GM10847 (cell line): ENCODE results near the gene FAT3.

Source experiments
- POLR2A ChIP-seq: IDR thresholded peaks from 2 replicates; pipeline ENCODE4 v1.6.1; 2011; ENCODE audit not compliant: insufficient read length; ENCODE audit errors: extremely low read depth

The FAT3 gene

GRCh38 chr11:92224054-92224406 lies 588 bp upstream of the FAT3 start:
- no peak for TF ChIP-seq POLR2A

- TF ChIP-seq POLR2A: no peak
These were observed 528 bp downstream of the FAT3 start for GRCh38 chr11:92225125-92225567.

DNA sequence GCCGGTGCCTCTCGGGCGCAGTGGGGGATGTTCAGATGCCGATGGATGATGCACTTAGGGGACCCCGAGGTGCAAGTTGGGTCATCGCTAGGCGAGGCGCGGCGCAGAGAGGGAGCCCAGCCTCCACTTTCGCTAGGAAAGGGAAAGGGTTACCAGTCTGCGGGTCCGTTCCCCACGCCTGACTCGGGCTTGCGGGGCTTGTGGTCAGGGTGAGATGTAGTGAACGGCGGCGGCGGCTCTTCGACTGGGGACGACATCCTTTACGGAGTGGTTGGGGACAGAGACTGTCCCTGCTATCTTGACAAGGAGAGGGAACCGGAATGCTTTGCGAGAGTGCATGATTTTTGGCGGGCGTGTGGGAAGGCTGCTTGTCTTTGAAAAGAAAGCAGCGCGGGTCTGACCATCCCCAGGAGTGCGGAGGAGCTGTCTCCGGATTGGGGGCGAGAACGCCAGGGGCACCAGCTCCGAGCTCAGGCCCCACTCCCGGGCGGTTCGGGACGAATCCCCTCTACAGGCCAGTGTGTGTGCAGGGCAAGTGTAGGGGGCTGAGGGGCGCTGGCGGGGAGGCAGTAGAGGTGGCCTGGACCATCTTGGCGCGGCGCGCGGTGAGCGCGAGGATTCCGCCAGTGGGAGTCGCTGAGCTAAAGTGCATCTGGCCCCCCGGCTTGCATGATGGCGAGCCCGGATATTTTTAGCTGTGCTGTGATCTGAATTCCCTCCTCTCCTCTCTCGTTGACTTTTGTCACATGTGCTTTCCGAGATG lies 1.1 kb downstream of the FAT3 start:
- no peak for TF ChIP-seq POLR2A

DNA sequence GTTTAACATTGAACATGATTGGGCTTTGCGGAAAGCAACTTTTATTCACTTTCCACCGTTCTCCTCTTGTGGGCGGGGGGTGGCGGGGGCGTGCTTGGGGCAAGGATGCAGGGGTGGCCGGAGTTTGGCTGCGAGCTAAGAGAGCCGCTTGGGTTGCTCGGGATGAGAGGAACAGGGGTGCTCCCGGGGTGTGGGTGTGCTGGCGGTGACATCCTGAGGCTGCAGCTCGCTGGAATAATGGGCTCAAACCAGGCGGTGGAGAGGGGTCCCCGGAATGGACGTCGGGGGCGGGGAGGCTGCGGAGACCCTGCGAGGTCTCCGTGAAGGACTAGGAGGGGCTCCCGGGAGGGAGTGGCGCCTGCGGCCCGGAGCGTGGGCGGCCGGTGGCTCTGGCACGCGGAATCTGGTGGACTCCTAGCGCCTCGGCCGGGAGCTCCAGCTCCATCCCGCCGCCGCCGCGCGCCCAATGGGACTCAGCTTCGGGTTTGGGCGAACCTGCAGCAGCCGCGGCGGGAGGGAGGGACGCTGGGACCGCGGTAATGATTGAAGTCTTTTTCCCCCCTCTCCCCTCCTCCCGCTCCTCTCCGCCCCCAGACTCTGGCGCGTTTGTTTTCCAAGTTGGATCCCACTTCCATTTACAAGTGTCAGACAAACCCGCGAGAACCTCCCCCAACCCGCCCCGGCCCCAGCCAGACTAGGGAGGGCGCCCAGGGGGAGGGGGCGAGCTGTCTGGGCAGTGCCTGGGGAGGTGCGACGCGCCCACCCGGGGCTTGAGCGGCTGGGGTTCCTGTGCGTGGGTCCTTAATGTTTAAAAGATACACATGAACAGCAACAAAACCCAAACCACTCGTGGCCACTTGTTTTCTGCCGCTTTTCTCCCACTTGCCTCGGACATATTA lies 2.0 kb downstream of the FAT3 start:
- TF ChIP-seq POLR2A: no peak

- TF ChIP-seq POLR2A: no peak
These were observed 2.7 kb downstream of the FAT3 start for GRCh38 chr11:92227230-92227814.

DNA sequence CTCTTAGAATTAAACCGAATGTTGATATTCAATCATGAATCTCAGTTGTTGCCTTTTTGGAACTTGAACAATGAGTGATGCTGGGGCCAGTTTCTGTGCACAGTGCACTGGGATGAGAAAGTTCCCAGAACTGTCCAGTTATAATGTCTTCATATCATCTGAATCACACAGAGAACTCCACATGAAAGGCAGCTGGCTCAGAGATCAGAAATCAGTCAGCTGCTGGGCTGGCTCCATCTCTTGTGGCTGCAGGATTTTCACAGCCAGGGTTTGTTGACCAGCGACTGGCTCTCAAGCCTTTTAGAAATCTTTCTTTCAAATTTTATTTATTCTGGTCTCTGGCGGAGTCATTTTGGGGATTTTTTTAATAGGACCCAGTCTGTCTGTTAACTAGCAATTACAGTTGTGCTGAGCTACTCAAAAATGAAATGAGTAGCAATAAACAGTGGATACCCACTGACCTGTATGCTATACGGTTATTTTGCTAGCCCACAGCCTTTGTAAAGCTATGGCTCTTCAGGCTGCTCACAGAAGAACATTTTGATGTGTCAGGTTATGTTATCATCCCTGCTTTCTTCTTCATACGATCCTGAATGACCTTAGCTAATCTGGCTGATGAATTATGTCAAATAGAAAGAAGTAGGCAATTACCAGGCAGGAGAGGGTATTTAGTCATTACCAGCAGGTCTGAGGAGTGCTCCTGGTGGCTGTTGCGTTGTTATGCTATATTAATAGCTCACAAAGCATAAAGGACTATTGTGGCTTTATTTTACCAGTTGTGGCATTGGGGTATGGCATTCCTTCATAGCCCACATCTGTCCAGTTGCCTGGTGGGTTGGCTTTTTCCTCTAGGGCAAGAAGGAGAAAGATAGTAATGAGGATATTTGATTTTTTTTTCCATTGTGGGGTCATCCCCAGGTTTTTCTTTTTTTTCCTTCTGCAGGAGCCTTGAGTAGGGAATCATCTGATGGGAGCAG lies 3.6 kb downstream of the FAT3 start:
- TF ChIP-seq POLR2A: no peak

DNA sequence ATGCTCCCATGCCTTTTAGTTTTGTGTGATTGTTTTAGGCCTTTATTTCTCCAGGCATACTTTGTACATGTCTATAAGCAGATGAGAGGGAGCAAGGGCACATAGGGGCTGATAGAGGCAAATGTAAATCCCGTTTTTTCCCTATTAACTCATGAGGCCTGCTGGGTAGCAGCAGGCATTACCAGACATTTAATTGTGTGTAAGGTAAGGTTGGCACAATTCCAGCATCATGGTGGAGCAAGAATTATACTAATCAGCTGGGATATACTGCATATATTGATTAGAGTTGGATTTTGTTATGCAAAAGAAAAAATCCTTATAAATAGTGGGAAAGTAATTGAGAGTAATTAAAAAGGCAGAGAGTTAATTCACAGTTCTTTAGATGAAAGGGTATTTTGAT lies 12.2 kb downstream of the FAT3 start:
- no peak for TF ChIP-seq POLR2A

DNA sequence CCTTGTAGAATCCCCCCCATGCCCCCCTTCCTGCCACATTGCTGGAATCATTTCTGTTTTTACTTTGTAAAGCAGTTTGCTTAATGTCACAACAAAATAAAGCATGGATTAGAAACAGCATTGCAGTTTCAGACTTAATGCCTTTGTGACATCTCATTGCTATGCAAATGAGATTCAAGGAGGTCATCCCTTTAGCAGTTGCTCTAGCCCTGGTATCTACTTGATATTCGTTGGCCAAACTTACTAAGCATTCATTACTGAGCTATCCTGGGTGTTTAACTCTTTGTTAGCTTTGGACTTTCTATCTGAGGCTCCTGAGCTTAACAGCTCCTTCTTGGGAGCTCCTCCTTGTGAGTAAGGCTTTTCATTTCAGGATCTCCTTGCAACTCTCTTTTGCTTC lies 16.3 kb downstream of the FAT3 start:
- TF ChIP-seq POLR2A: no peak

- TF ChIP-seq POLR2A: no peak
These were observed 21.2 kb downstream of the FAT3 start for GRCh38 chr11:92245700-92246271.

DNA sequence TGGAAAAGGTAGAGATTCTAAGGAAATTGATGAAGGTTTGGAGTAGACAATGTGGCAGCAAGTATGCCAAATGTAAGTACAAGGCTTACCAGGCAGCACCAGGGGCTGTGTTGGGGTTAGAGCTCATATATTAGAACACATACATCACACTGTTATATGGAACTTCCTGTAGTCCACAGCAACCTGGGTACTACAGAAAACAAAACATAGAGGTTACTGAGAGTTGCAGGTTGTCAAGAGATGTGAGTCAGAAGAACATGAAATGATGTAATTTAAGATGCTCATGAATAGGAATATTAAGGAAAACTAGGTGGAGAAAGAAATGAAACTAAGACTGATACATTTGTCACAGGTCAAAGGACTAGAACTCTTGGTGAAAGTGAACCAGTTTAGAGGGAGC lies 22.0 kb downstream of the FAT3 start:
- no peak for TF ChIP-seq POLR2A

DNA sequence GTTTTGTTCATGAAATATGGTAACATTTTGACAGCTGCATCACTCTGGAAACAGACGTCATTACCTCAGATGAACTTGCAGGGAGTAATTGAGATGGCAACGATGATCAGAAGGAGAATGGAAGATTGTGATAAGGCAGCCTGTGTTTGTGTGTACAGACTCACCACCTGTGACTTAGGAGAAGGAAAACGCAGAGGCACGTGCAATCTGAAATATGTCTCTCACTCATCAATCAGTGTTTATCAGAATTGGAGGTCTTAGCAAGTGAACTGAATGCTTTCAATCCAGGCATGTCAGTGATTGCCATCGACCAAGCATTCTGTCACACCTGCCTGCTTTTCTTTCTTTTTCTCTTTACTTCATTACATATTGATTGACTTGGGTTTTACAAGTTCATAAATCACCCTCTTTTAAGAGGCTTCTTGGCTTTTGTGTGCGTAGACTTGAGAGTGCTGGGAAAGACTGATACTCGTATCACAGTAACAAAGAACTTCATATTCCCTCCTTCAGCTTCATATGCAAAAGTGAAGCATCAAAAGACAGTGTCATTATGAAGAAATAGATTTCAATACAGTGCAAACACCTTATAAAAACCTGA lies 24.6 kb downstream of the FAT3 start:
- no peak for TF ChIP-seq POLR2A

GRCh38 chr11:92251980-92252379 lies 27.4 kb downstream of the FAT3 start:
- no peak for TF ChIP-seq POLR2A

DNA sequence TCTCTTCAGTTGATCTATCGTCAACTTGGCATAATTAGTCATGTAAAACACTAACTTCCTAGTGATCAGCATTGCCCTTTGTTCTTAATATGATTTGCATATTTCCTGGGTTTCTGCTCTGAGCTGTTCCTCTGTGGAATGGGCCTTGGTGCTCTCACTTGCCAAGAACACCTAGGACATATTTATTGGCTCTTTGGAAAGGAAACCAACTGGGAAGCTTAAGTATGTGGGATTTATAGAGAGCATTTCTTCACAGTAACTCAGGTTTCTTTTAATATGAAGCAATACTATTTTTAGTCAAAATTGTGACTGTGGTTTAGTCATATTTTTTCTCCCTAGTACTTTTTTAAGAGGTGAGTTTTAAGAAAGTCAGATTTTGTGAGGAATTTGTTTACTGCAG lies 28.8 kb downstream of the FAT3 start:
- no peak for TF ChIP-seq POLR2A

- no peak for TF ChIP-seq POLR2A
These were observed 29.3 kb downstream of the FAT3 start for GRCh38 chr11:92253945-92254344.
